HEK293 (cell line): ENCODE measurements around the gene CACNA2D4.

Experiments
- CTCF ChIP-seq: fragments of 450-650 bp; formaldehyde crosslinking; IDR thresholded peaks from 2 replicates; pipeline ENCODE4 v1.5.1; 2016; ENCODE audit warnings: missing biosample characterization, missing genetic modification characterization
- KLF16 ChIP-seq: fragments of 450-650 bp; formaldehyde crosslinking; IDR thresholded peaks from 2 replicates; pipeline ENCODE4 v1.5.1; 2017; ENCODE audit warnings: missing biosample characterization, missing genetic modification characterization
- KLF9 ChIP-seq: fragments of 450-650 bp; formaldehyde crosslinking; IDR thresholded peaks from 2 replicates; pipeline ENCODE4 v1.5.1; 2016; ENCODE audit warnings: missing biosample characterization, missing genetic modification characterization, low read depth
- YY1 ChIP-seq: fragments of 450-650 bp; formaldehyde crosslinking; IDR thresholded peaks from 2 replicates; pipeline ENCODE4 v1.5.1; 2018; ENCODE audit warnings: missing biosample characterization, missing genetic modification characterization
- ZBTB49 ChIP-seq: fragments of 450-650 bp; formaldehyde crosslinking; IDR thresholded peaks from 2 replicates; pipeline ENCODE4 v1.5.1; 2016; ENCODE audit warnings: missing biosample characterization, missing genetic modification characterization, low read depth
- ZBTB7A ChIP-seq: fragments of 450-650 bp; formaldehyde crosslinking; IDR thresholded peaks from 2 replicates; pipeline ENCODE4 v1.5.1; 2016; ENCODE audit warnings: low read depth, missing biosample characterization, missing genetic modification characterization
- ZNF121 ChIP-seq: fragments of 450-650 bp; formaldehyde crosslinking; IDR thresholded peaks from 2 replicates; pipeline ENCODE4 v1.5.1; 2016; ENCODE audit warnings: missing biosample characterization, missing genetic modification characterization
- ZNF132 ChIP-seq: fragments of 450-650 bp; formaldehyde crosslinking; IDR thresholded peaks from 2 replicates; pipeline ENCODE4 v1.5.1; 2017; ENCODE audit warnings: missing biosample characterization, missing genetic modification characterization, borderline replicate concordance
- ZNF19 ChIP-seq: fragments of 450-650 bp; formaldehyde crosslinking; IDR thresholded peaks from 2 replicates; pipeline ENCODE4; 2016; ENCODE audit warnings: missing biosample characterization, missing genetic modification characterization, low read depth
- ZNF274 ChIP-seq, 2 experiments: fragments of 200-500 bp in 1 of 2; fragments of 450-650 bp in 1 of 2; sonication (Bioruptor generic) in 1 of 2; formaldehyde crosslinking in 1 of 2; IDR thresholded peaks; 2 replicates each; pipeline versions ENCODE4 v1.5.1 to v1.6.1; 2014 to 2016; ENCODE audit warnings: borderline replicate concordance in 1 of 2, inconsistent platforms in 1 of 2, low read length in 1 of 2, missing biosample characterization in 1 of 2, missing genetic modification characterization in 1 of 2
- ZNF280D ChIP-seq: fragments of 450-650 bp; formaldehyde crosslinking; IDR thresholded peaks from 2 replicates; pipeline ENCODE4 v1.5.1; 2016; ENCODE audit warnings: missing biosample characterization, missing genetic modification characterization
- ZNF398 ChIP-seq: fragments of 450-650 bp; formaldehyde crosslinking; IDR thresholded peaks from 2 replicates; pipeline ENCODE4 v1.5.1; 2017; ENCODE audit warnings: missing biosample characterization, missing genetic modification characterization
- ZNF843 ChIP-seq: fragments of 450-650 bp; formaldehyde crosslinking; IDR thresholded peaks from 2 replicates; pipeline ENCODE4 v1.5.1; 2016; ENCODE audit warnings: missing biosample characterization, missing genetic modification characterization
- ZSCAN18 ChIP-seq: fragments of 450-650 bp; formaldehyde crosslinking; IDR thresholded peaks from 2 replicates; pipeline ENCODE4 v1.5.1; 2016; ENCODE audit warnings: missing biosample characterization, missing genetic modification characterization

- TF ChIP-seq ZNF843 (tag by site-specific recombination) (no peak), CTCF (tag by site-specific recombination) (no peak), ZBTB49 (tag by site-specific recombination) (no peak), ZNF274 (IDR thresholded peaks at IDR 0.05; ENCODE audit: low read length) (no peak), ZNF274 (tag by site-specific recombination; IDR thresholded peaks at IDR 0.05; ENCODE audit: borderline replicate concordance) (no peak), KLF9 (no peak), ZNF19 (tag by site-specific recombination) (no peak), ZSCAN18 (tag by site-specific recombination) (no peak), YY1 (tag by site-specific recombination) (no peak), ZNF121 (no peak), KLF16 (tag by site-specific recombination) (no peak), ZNF280D (tag by site-specific recombination) (no peak), ZNF398 (tag by site-specific recombination) (no peak), ZBTB7A (no peak), ZNF132 (tag by site-specific recombination) (no peak)
Measured at GRCh38 chr12:1948883-1949282, 30.4 kb upstream of the CACNA2D4 start.
